GM21528 (cell line): ENCODE data around the gene CSRP1.
"Not testable (repeated sequence)": the region's sequence is repeated elsewhere in the genome, so short reads cannot be mapped to it uniquely, and the experiment has no call there.

Source experiments
- ATAC-seq: cut with Tn5 transposase; IDR thresholded peaks from one replicate; pipeline ENCODE4 v1.9.1; 2021; ENCODE audit warnings: mild to moderate bottlenecking, moderate library complexity; ENCODE audit not compliant: unreplicated experiment, low FRiP score

CSRP1 gene

GRCh38 chr1:201499795-201500669 lies 6.9 kb downstream of the CSRP1 start:
- no peak for ATAC-seq

GRCh38 chr1:201499191-201499590 lies 7.7 kb downstream of the CSRP1 start:
- ATAC-seq = no peak

- no peak for ATAC-seq
Measured at GRCh38 chr1:201498621-201499020, 8.3 kb downstream of the CSRP1 start.

- ATAC-seq = no peak
Measured at GRCh38 chr1:201497935-201498509, 8.9 kb downstream of the CSRP1 start.

- no peak for ATAC-seq
Measured at GRCh38 chr1:201496296-201496690, 10.6 kb downstream of the CSRP1 start.

- no peak for ATAC-seq
Measured at GRCh38 chr1:201495551-201496295, 11.2 kb downstream of the CSRP1 start.

- no peak for ATAC-seq
Measured at GRCh38 chr1:201493757-201494617, 12.9 kb downstream of the CSRP1 start.

- ATAC-seq = not testable (repeated sequence)
Measured at GRCh38 chr1:201493026-201493656, 13.8 kb downstream of the CSRP1 start.

- no peak for ATAC-seq
Measured at GRCh38 chr1:201491896-201492511, 14.9 kb downstream of the CSRP1 start.

GRCh38 chr1:201490708-201491131 lies 16.2 kb downstream of the CSRP1 start:
- ATAC-seq = no peak

GRCh38 chr1:201489643-201490261 lies 17.2 kb downstream of the CSRP1 start:
- no peak for ATAC-seq

- ATAC-seq = no peak
Measured at GRCh38 chr1:201488830-201489589, 17.9 kb downstream of the CSRP1 start.

GRCh38 chr1:201487742-201488141 lies 19.2 kb downstream of the CSRP1 start:
- ATAC-seq = no peak

GRCh38 chr1:201486187-201486586 lies 20.7 kb downstream of the CSRP1 start:
- ATAC-seq = no peak

GRCh38 chr1:201485184-201485774 lies 21.6 kb downstream of the CSRP1 start:
- no peak for ATAC-seq

- no peak for ATAC-seq
Measured at GRCh38 chr1:201483373-201483949, 23.5 kb downstream of the CSRP1 start.

- no peak for ATAC-seq
Measured at GRCh38 chr1:201482755-201483154, 24.2 kb downstream of the CSRP1 start.
